HFFc6 (cell line): ENCODE data around the gene NBDY. TPM values are rescaled to one million over a fixed set of nuclear protein-coding genes. Genes with fewer than 3 reads are reported as not detected.

ENCODE experiments used
- DNase-seq: peaks from one replicate; pipeline ENCODE4 v3.0.0-alpha.2; 2018
- H3K27ac Mint-ChIP-seq: 2 replicates; pipeline ENCODE4 v1.8.0; 2020; ENCODE audit warnings: mild to moderate bottlenecking, mixed read lengths
- H3K27me3 Mint-ChIP-seq: 2 replicates; pipeline ENCODE4 v1.8.0; 2021; ENCODE audit warnings: mild to moderate bottlenecking, moderate library complexity, mixed read lengths; ENCODE audit not compliant: insufficient read depth
- H3K36me3 Mint-ChIP-seq: 2 replicates; pipeline ENCODE4 v1.8.0; 2021; ENCODE audit warnings: low read depth, mixed read lengths
- H3K4me1 Mint-ChIP-seq: 2 replicates; pipeline ENCODE4 v1.8.0; 2020; ENCODE audit warnings: low read depth, mixed read lengths
- H3K4me3 Mint-ChIP-seq: 2 replicates; pipeline ENCODE4 v1.8.0; 2020; ENCODE audit warnings: mild to moderate bottlenecking, moderate library complexity, mixed read lengths
- H3K9me3 Mint-ChIP-seq: 2 replicates; pipeline ENCODE4 v1.8.0; 2020; ENCODE audit warnings: mild to moderate bottlenecking, mixed read lengths
- total RNA-seq, 6 experiments: library from RNA; stranded (reverse); fragmentation: NEBNext Ultra II Directional; extraction: Animal tissue kit (Norgen Biotek cat#: 25700); gene quantifications; 2 replicates in 1 of 6; 3 replicates in 5 of 6; pipeline ENCODE4 v1.2.3, GENCODE V29; 2021
- TF ChIP-seq, protein P1 (sequence below): fragments of 200-600 bp; sonication (generic); IDR thresholded peaks from 2 replicates; pipeline ENCODE4 v1.5.0; 2021; ENCODE audit warnings: antibody characterized with exemption, mild to moderate bottlenecking

The NBDY gene
- total RNA-seq, 6 experiments from 2014 or later = 61.2 to 78.7 (median 68.3) TPM

- DNase-seq = no peak
- TF ChIP-seq, protein P1, sequence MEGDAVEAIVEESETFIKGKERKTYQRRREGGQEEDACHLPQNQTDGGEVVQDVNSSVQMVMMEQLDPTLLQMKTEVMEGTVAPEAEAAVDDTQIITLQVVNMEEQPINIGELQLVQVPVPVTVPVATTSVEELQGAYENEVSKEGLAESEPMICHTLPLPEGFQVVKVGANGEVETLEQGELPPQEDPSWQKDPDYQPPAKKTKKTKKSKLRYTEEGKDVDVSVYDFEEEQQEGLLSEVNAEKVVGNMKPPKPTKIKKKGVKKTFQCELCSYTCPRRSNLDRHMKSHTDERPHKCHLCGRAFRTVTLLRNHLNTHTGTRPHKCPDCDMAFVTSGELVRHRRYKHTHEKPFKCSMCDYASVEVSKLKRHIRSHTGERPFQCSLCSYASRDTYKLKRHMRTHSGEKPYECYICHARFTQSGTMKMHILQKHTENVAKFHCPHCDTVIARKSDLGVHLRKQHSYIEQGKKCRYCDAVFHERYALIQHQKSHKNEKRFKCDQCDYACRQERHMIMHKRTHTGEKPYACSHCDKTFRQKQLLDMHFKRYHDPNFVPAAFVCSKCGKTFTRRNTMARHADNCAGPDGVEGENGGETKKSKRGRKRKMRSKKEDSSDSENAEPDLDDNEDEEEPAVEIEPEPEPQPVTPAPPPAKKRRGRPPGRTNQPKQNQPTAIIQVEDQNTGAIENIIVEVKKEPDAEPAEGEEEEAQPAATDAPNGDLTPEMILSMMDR = no peak
- no peaks in the 10 kb centered on the region for H3K36me3 Mint-ChIP-seq
- H3K27me3 Mint-ChIP-seq = no peaks in the 10 kb centered on the region; the same call in 1 of the 2 replicates
- no peak overlapping the region for H3K27ac Mint-ChIP-seq
- H3K4me3 Mint-ChIP-seq = no peak overlapping the region
- no peaks in the 10 kb centered on the region for H3K9me3 Mint-ChIP-seq
- peaks cover 5% of the 10 kb centered on the region; the same call in 1 of the 2 replicates for H3K4me1 Mint-ChIP-seq
Measured at GRCh38 chrX:56789518-56790070, 60.6 kb downstream of the NBDY start.

GRCh38 chrX:56790778-56791177 lies 61.7 kb downstream of the NBDY start:
- no peaks in the 10 kb centered on the region for H3K36me3 Mint-ChIP-seq
- no peak for DNase-seq
- no peak overlapping the region for H3K4me3 Mint-ChIP-seq
- peaks cover 5% of the 10 kb centered on the region; the same call in 1 of the 2 replicates for H3K4me1 Mint-ChIP-seq
- H3K27ac Mint-ChIP-seq = no peak overlapping the region
- TF ChIP-seq, protein P1 = no peak
- H3K9me3 Mint-ChIP-seq = no peaks in the 10 kb centered on the region
- no peaks in the 10 kb centered on the region; the same call in 1 of the 2 replicates for H3K27me3 Mint-ChIP-seq

DNA sequence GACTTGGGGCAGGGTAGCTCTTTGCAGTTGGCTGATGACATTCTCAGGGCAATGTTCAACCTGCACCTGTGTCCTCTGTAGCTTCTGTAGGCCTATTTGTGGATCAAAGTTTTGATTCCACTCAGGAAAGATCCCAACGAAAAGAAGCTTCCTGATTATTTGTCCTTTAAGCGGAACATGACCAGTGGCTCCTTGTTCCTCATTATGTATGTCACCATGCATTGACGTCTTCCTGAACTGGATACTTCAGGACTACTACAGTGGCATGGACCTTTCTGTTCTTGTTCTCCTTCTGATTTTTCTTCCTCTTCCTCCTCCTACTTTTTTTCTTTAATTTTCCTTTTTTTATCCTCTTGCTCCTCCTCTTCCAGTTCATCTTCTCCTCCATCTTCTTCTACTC lies 62.4 kb downstream of the NBDY start:
- DNase-seq = no peak
- TF ChIP-seq, protein P1 = no peak
- no peaks in the 10 kb centered on the region; the same call in 1 of the 2 replicates for H3K27me3 Mint-ChIP-seq
- no peaks in the 10 kb centered on the region for H3K36me3 Mint-ChIP-seq
- no peak overlapping the region for H3K27ac Mint-ChIP-seq
- no peak overlapping the region for H3K4me3 Mint-ChIP-seq
- peaks cover 5% of the 10 kb centered on the region; the same call in 1 of the 2 replicates for H3K4me1 Mint-ChIP-seq
- H3K9me3 Mint-ChIP-seq = no peaks in the 10 kb centered on the region

- Mint-ChIP-seq H3K4me3 (no peak overlapping the region), H3K4me1 (peaks cover 5% of the 10 kb centered on the region; the same call in 1 of the 2 replicates)
Measured at GRCh38 chrX:56792270-56793111, 63.4 kb downstream of the NBDY start.

DNA sequence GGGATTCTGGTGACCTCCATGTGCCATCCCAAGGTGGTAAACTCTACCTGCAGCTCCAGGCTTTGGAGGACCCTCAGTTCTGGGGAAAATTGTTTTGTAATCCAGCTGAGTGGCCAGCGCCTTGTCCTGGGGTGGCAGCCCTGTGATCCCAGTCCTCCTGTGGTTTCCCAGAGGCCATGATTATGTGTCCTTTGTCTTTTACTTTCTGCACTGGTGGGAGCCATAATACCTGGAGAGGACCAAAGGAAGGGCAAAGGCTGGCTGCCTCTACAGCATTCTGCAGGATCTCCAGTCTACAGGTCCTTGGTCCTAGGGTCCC lies 64.0 kb downstream of the NBDY start:
- TF ChIP-seq, protein P1 = no peak
- Mint-ChIP-seq H3K27me3 (no peaks in the 10 kb centered on the region; the same call in 1 of the 2 replicates), H3K4me3 (no peak overlapping the region), H3K36me3 (no peaks in the 10 kb centered on the region), H3K9me3 (no peaks in the 10 kb centered on the region), H3K4me1 (peaks cover 5% of the 10 kb centered on the region; the same call in 1 of the 2 replicates), H3K27ac (no peak overlapping the region; the same call in 1 of the 2 replicates)
- DNase-seq = no peak

More at GRCh38 chrX:56792270-56793111, 63.4 kb downstream of the NBDY start:
- H3K9me3 Mint-ChIP-seq = no peaks in the 10 kb centered on the region
- no peak for DNase-seq
- no peaks in the 10 kb centered on the region; the same call in 1 of the 2 replicates for H3K27me3 Mint-ChIP-seq
- H3K36me3 Mint-ChIP-seq = no peaks in the 10 kb centered on the region
- H3K27ac Mint-ChIP-seq = no peak overlapping the region
- TF ChIP-seq, protein P1 = no peak
